GM10248 (cell line): Measurements from ENCODE around the gene HMGXB3.

Source experiments
- CTCF ChIA-PET: fragments of 300-600 bp; sonication (Branson Sonifier 250); formaldehyde crosslinking; extraction: SDS; loops from one replicate; lab custom pipeline; 2021; ENCODE audit warnings: antibody characterized with exemption; lab: Yijun Ruan, JAX
- POLR2A ChIA-PET: fragments of 350-650 bp; sonication (Branson Sonifier 250); formaldehyde crosslinking; extraction: SDS; loops from one replicate; lab custom pipeline; 2020; ENCODE audit warnings: antibody characterized with exemption; lab: Yijun Ruan, JAX
- DNase-seq: peaks from one replicate; pipeline ENCODE4 v3.0.0; 2012; ENCODE audit errors: extremely low spot score
- CTCF ChIP-seq: IDR thresholded peaks from 2 replicates; pipeline ENCODE4 v1.5.1; 2012; ENCODE audit warnings: mild to moderate bottlenecking, low read depth; ENCODE audit errors: extremely low read depth, missing control alignments, control extremely low read depth

HMGXB3 gene

GRCh38 chr5:149963729-149964128 is 36.8 kb upstream of the HMGXB3 start:
- CTCF ChIA-PET: interaction anchor here (1.4 to 7.7 kb wide), 4 partner anchors 8 to 130 kb away, joined by 4 to 46 read pairs (median 8); no protein-coding TSS in a partner anchor
- POLR2A ChIA-PET: interaction anchor here (0.5 kb wide), 1 partner anchor 167 kb away, joined by 3 read pairs; no protein-coding TSS in a partner anchor
- no peak for TF ChIP-seq CTCF
- no peak for DNase-seq

DNA sequence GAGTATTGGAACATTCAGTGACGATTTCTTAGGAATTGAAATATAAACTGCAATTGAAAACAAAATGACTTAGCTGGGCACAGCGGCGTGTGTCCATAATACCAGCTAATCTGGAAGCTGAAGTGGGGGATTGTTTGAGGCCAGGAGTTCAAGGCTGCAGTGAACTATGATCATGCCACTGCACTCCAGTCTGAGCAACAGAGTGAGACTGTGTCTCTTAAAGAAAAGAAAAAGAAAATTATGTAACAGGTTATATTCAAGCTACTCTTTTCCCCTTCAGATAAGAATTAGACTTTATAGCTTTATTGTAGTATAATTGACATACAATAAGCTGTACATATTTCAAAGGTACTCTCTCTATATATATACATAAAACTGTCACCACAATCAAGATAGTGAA is 33.6 kb upstream of the HMGXB3 start:
- ChIA-PET CTCF (interaction anchor here (1.0 to 5.9 kb wide), 6 partner anchors 8 to 327 kb away, joined by 3 to 33 read pairs (median 4); partner anchors contain the start of gene SLC26A2), POLR2A (no interaction called here)
- no peak for TF ChIP-seq CTCF
- no peak for DNase-seq

DNA sequence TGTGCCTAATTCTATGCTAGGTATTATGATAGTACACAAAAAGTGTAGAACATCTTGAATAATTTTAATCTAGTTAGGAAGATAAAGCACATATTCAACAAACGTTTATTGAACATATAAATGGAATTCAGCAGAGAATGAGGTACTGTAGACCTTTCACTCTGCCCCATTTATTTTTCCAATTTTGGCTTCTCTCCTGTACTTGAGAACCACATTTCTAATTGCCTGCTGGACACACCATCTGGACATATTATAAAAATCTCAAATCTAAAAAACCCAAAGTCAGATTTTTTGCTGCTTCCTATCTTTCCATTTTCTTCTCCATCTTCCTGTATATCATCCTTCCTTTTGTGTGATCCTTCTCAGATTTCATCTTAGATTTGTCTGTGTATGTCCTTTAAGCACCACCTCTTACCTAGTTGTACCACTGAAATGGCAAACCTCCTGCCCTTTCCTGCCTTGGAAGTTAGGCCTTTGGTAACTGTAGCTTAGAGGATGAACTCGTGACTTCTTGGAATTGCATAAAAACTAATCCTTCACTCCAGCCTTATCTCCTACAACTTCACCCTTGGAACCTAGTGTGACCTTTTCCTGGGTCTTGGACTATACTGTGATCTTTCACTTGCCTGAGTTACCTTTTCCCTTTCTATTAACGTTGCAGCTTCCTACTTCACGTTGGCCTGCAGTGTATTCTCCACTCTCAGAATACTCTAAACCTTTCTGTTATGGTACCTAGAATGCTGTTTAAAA is 31.2 kb upstream of the HMGXB3 start:
- CTCF ChIA-PET: interaction anchor here (0.9 to 5.9 kb wide), 3 partner anchors 11 to 333 kb away, joined by 3 to 33 read pairs (median 3); partner anchors contain the start of gene SLC26A2
- TF ChIP-seq CTCF: no peak
- DNase-seq: no peak
- POLR2A ChIA-PET: no interaction called here

GRCh38 chr5:149975409-149975808 is 25.1 kb upstream of the HMGXB3 start:
- CTCF ChIA-PET: interaction anchor here (1.2 to 3.6 kb wide), 3 partner anchors 11 to 18 kb away, joined by 4 to 14 read pairs (median 4); no protein-coding TSS in a partner anchor
- POLR2A ChIA-PET: no interaction called here
- no peak for DNase-seq
- TF ChIP-seq CTCF: no peak

GRCh38 chr5:149979896-149980295 is 20.6 kb upstream of the HMGXB3 start:
- ChIA-PET CTCF (interaction anchor here (1.2 to 2.6 kb wide), 4 partner anchors 11 to 361 kb away, joined by 3 to 13 read pairs (median 5); partner anchors contain the start of genes HMGXB3 and TIGD6), POLR2A (no interaction called here)
- no peak for TF ChIP-seq CTCF
- DNase-seq: no peak

DNA sequence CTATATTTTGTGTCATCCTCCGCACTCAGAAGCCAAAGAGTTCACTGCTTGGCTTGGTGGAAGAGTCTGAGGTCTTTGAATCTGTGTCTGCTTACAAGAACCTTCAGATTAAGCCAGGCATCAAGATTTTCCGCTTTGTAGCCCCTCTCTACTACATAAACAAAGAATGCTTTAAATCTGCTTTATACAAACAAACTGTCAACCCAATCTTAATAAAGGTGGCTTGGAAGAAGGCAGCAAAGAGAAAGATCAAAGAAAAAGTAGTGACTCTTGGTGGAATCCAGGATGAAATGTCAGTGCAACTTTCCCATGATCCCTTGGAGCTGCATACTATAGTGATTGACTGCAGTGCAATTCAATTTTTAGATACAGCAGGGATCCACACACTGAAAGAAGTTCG is 19.3 kb upstream of the HMGXB3 start:
- no peak for TF ChIP-seq CTCF
- CTCF ChIA-PET: interaction anchor here (1.3 to 2.6 kb wide), 7 partner anchors 9 to 147 kb away, joined by 3 to 14 read pairs (median 6); partner anchors contain the start of genes HMGXB3 and TIGD6
- POLR2A ChIA-PET: no interaction called here
- DNase-seq: no peak
